NCI-H2196 treated with DMSO at 0.1 percent for 48 hours (cell line): ENCODE results near the gene PCDH9.

Source experiments
- DNase-seq: peaks from one replicate; lab custom pipeline; 2025; ENCODE audit not compliant: unreplicated experiment; lab: John Stamatoyannopoulos, UW

Gene PCDH9

DNA sequence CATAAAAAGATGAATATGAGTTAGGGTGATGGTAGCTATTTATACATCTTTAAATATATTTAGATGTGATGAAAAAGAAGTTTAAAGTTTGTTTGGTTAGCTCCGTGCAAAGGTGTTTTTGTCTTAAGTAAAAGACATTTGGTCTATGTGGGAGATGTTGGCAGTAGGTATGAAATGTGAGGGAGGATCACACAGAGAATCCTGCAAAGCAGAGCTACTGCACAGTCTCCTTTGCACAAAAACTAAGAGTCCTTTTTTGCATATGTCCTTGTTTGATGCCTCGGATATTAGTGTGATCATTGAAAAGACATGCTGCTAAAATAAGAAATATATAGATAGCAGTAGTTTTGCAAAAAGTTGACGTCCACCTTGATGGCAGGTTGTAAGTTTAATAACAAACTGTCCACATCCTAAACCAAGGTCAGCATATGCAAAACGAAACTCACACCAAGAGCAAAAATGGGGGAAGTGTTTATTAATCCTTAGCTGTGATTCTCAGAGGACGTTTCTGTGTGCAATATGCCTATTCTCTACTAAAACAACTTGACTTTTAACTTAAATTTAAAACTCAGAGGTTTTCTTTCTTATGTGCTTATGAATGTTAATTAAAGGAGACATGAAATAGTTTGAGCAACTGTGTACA is 870.1 kb downstream of the PCDH9 start:
- DNase-seq = no peak

DNA sequence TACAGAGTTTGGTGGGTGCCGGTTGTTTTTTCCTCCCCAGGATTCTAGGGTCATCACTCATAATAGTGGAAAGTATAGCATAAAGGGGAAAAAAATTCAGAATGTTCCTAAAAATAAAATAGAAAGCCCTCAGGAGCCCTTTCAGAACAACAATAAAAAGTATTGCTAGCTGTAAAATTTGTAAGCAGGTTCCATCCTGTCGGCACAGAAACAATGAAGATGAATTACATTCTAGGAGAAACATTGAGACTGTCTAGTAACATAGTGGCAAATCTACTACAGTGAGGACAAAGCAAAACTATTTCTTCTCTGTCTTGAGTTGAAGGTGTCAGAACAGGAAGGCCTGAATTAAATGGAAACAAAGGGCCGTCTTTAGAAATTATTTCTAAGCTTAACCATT is 870.7 kb downstream of the PCDH9 start:
- no peak for DNase-seq

DNA sequence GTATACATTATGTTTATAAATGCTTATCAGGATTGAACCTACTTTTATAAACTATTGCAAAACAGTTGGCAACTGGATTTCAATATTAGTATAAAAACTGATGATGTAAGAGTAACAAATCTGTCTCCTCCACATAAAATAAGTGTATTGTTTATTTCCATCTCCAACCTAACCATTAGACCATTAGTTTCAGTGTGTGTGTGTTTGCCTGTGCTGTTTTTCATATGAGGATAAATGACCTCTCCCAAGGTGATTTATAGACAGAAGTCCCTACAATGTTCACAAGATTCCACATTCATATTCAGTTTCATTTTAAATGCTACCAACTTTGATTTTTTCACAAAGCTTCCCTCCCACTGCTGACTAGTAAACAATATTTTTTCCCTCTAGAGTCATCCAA is 871.6 kb downstream of the PCDH9 start:
- DNase-seq = no peak

DNA sequence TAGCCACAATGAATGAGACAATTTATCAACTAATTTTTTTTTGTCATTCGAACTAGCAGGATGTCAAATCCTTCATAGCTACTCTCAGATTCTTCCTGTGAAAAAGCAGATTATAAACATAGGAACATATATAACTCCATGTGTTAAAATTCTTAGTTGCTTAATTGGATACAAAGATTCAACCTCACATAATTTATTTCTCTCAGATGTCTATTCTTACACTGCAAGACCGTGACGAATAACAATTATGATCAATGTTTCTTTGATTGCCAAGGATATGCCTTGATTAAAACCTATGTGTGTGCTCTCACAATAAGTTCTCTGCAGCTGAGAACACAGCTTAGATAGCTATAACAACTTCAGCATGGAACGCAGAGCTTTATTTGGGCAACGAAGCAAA is 872.7 kb downstream of the PCDH9 start:
- no peak for DNase-seq

DNA sequence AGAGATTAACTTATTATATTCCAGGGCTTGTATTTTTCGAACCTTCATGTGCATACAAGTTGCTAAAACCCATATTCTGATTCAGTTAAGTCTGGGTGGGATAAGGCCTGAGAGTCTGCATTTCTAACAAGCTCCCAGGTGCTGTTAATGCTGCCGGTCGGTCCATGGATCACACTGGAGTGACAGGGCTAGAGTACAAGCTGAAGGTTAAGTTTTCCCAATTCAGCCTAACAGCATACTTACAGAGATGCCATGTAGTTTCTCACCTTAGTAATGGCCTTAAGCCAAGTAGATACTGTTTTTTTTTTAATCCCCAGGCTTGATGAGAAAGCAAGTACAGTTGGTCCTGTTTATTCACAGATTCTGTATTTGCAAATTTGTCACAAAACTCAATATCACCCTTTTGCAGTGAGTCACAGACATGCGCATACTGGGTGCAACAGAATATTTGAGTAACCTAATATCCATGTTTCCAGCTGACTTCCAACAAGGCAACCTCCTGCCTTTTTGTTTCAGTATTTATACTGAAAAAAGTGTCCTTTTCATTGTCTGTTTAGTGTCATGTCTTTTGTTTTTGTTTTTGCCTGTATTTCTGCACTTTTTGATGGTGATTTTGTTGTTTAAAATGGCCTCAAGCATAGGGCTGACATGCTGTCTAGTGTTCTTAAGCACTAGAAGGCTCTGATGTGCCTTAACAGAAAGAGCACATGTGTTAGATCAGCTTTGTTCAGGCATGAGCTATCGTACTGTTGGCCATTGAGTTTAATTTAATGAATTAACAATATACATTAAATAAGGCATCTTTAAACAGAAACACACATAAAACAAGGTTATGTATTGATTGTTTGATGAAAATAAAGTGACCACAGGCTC is 875.0 kb downstream of the PCDH9 start:
- DNase-seq = no peak

DNA sequence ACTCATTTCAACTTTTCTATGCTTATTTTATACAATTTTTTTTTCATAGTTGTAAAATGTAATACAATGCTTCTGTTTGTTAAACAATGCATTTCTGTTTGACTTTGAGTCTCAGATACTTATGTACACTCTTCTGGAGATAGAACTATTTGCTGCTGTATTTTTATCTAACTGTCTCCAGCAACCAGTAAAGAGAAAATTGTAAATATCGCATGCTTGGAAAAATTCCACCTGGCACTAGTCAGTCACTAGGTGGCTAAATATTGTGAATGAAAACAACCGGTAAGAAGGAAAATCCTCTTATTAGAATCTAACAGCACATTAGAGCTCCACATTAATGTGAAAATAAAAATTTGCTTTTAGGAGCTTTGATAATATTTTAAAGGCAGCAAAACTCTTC is 876.5 kb downstream of the PCDH9 start:
- DNase-seq = no peak

DNA sequence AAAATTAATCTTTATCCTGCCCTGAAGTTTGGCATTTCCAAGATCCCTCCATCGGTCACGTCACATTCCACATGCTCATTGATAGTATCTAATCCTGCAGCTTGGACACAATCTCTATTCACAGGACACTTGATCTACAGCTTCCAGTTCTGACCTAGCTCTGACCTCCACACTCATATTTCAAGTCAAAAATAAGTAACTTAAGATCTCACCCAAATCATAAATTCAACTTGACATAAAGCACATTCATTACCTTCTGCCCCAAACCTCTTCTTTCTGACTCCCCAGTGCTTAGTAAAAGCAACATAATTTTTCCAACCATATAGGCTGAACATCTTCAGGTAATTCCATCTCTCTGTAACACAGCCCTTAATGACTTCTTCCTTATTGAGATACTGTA is 880.2 kb downstream of the PCDH9 start:
- no peak for DNase-seq

DNA sequence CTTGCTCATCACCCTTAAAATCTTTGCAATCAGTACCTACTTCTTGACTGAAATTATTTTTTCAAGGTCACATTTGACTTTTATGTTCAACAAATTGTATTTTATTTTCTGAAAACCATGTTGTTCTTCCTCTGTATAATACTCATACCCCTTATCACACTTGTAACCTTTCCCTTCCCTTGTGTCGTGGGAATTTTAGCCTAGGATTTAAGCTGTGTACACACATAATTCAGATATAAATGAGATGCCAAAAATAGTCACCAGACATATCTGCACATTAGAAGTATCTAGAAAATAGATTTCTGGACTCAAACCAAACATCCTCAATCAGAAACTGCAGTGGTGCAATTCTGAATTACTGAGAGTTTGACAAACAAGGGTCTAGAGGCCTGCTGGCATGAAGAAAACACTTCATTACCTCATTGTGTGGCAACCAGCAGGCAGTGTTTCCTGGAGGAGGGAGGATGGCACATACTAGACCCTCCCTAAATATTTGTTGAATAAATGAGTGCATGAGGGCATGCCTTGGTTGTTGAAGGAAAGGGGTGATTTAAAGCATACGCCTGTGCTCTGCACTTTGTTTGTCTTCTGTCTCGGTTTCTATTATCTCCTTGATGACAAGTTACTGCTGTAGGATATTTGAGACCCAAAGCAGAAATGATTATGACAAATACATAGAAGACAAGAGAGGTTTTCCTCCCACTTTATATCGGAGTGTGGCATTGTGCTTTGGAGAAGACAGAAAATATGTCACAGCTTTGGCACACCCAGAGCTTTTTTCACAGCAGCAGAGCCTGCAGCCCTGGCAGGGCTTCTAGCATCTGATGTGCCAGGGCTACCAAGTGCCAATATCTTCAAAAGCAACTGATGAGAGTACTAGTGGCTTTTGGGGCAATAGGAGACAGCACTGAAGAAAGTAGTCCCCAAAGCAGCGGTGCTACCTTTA is 881.1 kb downstream of the PCDH9 start:
- DNase-seq = no peak

DNA sequence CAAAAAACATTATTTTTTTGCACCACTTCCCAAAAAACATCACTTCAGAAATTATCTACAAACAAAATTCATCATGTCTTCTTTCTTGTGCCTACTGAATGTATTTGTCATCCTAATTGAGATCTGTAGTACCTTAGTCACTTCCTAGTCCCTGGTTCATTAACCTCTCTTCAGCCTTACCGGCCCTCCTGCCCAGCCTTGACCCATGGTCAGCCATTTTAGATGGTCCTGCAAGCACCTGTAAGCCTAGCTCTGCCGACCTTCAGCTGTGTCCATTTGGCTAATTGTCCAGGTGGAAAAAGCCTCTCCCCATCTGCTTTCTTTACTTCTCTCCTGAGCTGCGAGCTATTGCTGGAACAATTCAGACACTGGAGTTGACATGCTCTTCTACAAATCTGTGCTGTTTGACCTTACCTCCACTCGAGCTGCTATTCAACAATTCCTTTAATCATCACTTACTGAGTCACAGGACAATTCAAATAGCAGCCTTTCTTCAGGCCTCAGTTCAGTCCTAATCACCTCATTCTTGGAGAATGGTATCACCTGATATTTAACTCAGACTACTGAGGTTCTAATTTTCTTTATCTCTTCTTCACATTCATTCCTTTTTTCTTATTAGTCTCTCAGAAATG is 882.5 kb downstream of the PCDH9 start:
- DNase-seq = no peak

DNA sequence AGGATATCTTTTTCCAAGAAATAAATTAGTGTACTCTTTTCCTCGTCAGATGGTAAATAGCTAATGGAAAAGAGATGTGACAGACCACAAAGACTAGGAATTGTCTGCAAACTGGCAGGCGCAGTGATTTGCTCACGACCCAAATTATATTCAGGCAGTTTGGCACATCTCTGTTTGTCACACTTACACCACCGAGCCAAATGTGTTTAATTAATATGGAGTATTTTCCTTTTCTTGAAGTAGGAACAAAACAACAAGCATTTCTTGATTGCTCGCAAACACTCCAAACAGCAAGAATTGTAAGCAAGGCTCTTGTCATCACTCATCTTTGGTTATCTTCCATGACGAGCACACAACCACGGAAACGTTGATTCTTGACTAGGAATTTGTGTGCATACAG is 884.2 kb downstream of the PCDH9 start:
- DNase-seq = no peak

DNA sequence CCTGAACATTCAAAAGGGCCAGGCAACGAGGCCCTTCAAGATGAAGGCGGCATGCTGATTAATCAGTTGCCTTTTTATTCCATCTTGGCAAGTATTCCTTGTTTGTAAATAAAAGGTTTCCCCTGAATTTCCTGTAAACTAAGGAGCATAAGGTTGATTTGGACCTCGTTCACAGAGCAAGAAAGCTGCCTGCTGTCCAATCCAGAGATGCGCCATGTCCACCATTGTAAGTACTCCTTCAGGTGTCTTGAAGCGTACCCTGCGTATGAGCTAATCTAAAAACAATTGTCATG is 884.7 kb downstream of the PCDH9 start:
- DNase-seq = no peak

DNA sequence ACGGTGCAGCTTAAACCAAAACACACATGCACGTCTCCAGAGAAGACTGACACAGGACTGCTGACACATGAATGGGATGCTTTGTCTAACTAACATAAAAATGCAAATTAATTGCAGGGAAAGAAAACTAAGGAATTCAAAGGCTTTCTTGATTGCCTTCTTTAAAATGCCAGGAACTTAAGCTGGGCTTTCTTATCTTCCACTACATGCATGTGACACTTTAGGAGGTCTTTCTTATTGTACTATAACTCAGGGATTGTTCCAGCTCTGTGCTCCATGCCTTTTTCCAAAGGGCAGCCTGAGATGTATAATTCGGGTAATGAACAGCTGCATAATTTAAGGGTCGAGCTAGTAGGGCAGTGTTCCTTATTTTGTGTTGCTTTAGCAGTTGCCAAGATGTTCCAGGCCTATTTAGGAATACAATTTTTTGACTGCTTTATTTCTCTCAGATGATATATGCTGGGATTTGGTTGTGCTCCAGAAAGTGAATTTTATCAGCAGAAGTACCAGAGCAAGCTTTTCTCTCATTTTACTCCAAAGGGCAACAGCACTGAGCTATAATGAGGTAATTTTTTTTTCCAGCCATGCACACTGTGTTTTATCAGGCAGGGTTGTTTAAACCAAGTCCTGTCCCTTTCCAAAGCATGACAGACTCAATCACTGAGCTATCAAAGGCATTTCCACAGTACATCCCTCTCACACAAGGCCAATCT is 885.2 kb downstream of the PCDH9 start:
- DNase-seq = no peak

DNA sequence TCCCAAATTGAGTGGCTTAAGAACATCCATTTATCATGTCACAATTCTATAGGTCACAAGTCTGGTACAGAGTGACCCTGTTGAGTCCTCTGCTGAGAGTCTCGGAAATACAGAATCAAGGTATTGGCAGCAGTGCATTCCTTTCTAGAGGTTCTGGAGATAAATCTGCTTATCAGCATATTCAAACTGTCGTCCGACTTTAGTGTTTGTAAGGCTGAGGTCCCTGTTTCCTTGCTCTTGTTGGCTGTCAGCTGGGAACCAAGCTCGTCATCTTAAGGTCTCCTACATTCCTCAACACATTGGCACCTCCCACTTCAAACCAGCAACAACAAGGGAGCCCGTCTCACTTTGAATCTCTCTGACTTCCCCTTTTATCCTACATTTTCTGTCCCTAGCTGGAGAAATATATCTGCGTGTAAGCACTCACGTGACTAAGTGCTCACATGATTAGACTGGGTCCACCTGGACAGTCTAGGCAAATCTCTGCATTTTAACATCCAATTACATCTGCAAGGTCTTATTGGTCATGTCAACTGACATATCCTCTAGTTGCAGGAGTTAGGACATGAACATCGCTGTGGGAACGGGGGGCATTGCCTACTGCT is 886.8 kb downstream of the PCDH9 start:
- DNase-seq = no peak

DNA sequence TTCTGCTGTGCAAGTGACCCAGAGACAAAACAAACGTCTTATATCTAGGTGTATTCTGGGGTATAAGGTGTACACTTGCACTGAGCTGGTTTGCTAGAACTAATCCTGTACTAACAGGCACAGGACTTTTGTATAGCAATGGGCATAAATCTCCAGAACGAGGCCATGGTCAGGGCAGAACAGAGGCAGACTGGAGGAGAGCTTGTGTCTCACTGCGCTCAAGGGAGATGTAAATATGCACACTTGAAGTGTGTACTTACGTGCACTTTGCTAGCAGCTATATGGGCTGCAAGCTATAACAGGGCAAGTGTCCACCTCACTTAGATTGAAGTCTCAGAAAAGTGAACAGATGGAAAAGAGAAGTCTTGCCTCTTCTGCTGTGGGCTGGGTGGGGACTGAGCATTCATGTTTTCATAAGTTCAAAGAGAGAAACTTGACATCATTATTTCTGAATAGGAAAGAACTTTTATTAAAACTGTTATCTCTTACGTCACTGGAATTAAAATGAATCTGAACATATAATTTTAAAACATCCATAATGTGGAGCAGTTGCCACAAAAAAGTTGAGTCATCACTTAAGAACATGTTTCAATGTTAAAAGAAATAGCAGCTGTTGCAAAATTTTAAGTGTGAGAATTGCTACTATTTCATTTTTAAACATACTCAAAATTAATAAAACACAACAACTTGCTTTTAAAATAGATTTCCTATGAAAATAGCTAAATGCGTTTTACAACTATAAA is 888.3 kb downstream of the PCDH9 start:
- no peak for DNase-seq

DNA sequence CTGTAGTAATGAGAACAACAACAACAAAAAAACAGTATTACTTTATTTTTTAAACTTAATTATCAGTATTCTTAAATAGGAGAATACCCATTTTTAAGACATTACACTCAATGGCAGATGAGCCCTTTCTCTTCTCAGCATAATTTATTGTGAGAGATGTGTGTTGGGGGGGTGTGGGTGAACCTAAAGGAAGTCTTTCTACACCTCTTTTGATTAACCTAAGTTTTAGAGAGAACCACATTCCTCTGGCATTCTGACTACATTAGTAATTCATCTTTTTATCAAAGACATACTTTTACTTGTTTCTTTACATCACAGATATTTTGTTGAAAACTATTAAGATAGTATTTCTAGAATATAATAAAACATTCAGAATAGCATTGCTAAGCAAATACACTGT is 890.9 kb downstream of the PCDH9 start:
- DNase-seq = no peak

DNA sequence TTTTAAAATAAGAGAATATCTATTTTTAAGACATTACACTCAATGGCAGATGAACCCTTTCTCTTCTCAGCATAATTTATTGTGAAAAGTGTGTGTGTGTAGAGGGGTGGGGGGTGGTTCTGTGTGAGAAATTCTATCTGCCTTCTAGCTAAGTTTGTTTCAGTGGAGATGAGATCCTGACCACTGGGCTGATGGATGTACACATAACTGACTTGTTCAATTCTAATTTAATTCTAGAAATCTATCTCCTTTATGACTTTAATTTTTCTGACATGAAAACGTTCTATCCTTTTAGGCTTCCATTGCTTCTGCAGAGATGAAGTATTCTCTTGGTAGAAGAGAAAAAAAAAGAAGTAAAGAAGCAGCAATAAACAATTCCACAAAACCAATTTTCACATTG is 891.6 kb downstream of the PCDH9 start:
- no peak for DNase-seq

DNA sequence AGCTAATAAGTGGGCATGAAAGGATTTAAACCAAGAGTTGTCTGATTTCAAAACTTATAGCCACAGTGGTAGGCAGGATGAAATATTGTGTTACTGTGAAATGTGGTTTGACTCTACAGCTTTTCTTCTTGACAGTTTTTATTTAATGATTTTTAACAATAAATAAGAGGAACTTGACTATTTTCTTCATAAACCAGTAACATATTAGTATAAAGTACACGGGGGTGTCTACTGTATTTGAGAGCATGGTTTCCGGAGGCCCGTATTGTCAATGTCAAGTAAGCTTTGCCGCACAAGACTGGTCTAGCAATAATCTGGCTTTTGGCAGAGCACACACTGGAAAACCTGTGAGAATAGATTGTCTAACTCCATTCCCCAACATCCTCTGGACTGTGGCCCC is 894.5 kb downstream of the PCDH9 start:
- no peak for DNase-seq

DNA sequence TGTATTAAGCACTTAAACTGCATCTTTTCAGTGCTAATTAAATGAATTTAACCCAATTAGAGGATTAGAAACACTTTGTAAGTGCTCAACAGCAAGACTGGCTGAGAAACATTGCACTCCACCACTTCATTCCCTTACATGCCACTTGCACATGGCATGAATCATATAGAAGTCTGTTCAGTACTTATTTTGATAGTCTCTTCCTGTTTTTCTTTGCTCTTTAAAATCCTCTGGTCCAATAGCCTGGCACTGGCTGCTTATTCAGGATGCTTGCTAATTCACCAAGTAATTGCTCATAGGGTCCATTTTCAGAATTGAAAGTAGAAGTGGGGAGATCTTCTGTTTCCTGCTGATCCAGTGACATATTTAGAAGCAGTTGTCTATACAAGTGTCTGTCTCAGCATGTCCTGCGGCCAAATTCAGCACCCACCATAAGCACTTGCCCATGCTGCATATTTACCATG is 900.1 kb downstream of the PCDH9 start:
- DNase-seq = no peak

DNA sequence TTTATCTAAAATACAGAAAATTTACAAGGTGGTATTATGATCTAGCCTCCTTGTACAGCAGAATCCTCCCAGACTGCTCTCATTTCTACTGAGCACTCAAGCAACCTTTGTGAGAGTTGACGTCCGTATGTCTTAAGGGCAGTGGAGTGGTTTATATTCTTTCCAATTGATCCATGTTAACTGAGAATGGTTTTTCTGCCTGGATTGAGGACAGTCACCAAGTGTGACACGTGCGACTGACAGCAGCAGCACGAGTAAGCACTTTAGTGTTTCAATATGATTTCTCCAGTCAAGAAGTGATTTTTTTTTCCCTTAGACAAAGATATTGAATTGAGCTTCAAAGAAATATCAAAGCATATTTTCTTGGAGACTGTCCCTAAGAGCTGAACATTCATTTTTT is 901.7 kb downstream of the PCDH9 start:
- DNase-seq = no peak
